Measurements from ENCODE around the gene ABCG4. TPM values are rescaled to one million over a fixed set of nuclear protein-coding genes. Genes with fewer than 3 reads are reported as not detected.

The ABCG4 gene
- total and polyA plus RNA-seq, 2 of the 8 experiments (the other 6 are each of a cell fraction or from before 2014, with no cell fraction given), result 1.8 to 2.3 TPM

DNA sequence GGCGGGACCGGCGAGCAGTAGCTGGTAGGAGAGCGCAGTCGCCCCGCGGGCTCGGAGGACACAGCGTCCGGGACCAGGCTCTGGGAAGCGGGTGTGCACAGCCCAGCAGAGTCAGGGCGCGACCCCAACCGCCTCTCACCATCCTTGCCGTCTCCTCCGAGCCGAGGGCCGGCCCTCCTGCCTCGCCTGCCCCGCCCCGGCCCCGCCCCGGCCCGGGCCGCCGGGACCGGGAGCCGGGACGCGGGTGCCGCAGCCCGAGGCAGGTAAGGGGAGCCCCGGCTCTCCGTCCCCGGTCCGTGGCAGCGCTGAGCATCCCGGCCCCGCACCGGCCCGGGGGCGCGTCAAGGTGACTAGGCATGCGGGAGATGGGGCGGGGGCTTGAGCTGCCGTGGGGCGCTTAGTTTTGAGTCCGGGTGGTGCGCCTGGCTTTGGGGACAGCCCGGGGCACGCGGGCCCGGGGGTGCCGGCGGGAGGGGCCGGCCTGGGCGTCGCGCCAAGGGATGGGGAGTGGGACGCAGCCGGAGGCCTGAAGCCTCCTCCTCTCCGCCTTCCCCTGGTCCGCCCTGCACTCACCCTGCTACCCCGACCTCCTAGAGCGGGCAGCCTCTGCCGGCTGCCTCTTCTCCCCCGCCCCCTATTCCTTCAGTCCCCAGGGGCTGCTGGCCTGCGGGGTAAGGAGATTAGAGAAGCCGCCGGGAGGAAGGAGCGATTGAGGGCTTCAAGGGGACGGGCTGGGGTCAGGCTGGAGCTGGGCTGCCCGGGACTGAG is at the start of gene ABCG4 (continued):
- TF ChIP-seq EZH2 (IDR thresholded peaks at IDR 0.05; ENCODE audit: low read depth, low read length, severe bottlenecking) (peak; percentile 45), MAFK (IDR thresholded peaks at IDR 0.05; ENCODE audit: low read depth, low read length) (no peak)

Data from H1 (cell line).